Heart left ventricle (tissue), 13 donors: ENCODE results near the gene RNLS.

Experiments used
- CTCF ChIP-seq, 12 donors: fragments of 200-600 bp; sonication (generic) in 4 of 12; IDR thresholded peaks; one replicate each; pipeline versions ENCODE4 v1.5.0 to v1.8.0; 2018 to 2022; ENCODE audit warnings: antibody characterized with exemption in 12 of 12, mild to moderate bottlenecking in 5 of 12
- POLR2A ChIP-seq, 2 donors: fragments of 450-650 bp; IDR thresholded peaks; one replicate each; pipeline ENCODE4 v1.6.1; 2017; ENCODE audit warnings: antibody characterized with exemption in 2 of 2, mild to moderate bottlenecking in 2 of 2, moderate library complexity in 2 of 2
- donor health status: ischemic (EF 13 %, LVEDD 7.1; RV severe dilation, severe dysfunction).
- donor health status: DM: no; HTN: yes; CAD: no.
- donor health status: DM: no; HTN: no; CAD: no.
- donor health status: ischemic (EF 25% LVEDD 6.9; RV normal size, moderate dysfunction).
- donor health status: ischemic (EF 25% LVEDD 5.7; RV mildly dilated, moderate dysfunction).
- donor health status: ischemic (EF 35%, LVEDD 5.7; RV mildly dilated, moderate dysfunction).
- donor health status: nonischemic (EF 11% LVEDD 7.7; RV severe dilation, severe dysfunction).
- donor health status: DM: yes; HTN: yes; CAD: no.
- donor health status: PGD.
- donor health status: ischemic (EF 29% LVEDD 5.4; RV normal size, mild dysfunction).
- donor health status: nonischemic (EF 23%, LVEDD 6.1; RV moderate dilation, normal function).

GRCh38 chr10:88292185-88292514, 291.0 kb downstream of the RNLS start:
- no peak for TF ChIP-seq CTCF (IDR thresholded peaks at IDR 0.05)
- no peak for TF ChIP-seq POLR2A (IDR thresholded peaks at IDR 0.05)
